GM10266 (cell line): ENCODE measurements around the gene SLC25A31.

Source experiments
- DNase-seq: peaks from one replicate; pipeline ENCODE4 v3.0.0; 2012; ENCODE audit errors: extremely low spot score
- CTCF ChIP-seq: IDR thresholded peaks from 2 replicates; pipeline ENCODE4 v1.5.1; 2012; ENCODE audit warnings: mild to moderate bottlenecking, low read depth; ENCODE audit not compliant: control insufficient read depth, insufficient read depth; ENCODE audit errors: missing control alignments

SLC25A31 gene

DNA sequence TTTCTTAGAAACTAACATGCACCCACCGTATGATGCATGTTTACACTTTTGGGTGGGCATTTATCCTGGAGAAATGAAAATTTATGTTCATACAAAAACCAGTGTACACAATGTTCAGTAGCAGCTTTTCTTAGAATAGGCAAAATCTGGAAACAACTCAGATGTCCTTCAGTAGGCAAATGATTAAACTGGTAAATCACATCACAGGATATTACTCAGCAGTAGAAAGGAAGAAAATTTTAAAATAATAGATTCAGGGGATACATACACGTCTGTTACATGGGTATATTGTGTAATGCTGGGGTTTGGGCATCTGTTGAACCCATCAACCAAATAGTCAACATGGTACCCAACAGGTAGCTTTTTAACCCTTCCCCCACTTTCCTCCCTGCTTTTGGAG is 26.7 kb downstream of the SLC25A31 start:
- no peak for TF ChIP-seq CTCF
- no peak for DNase-seq

- no peak for TF ChIP-seq CTCF
- DNase-seq: no peak
Observed at GRCh38 chr4:127759228-127759820, 29.1 kb downstream of the SLC25A31 start.

DNA sequence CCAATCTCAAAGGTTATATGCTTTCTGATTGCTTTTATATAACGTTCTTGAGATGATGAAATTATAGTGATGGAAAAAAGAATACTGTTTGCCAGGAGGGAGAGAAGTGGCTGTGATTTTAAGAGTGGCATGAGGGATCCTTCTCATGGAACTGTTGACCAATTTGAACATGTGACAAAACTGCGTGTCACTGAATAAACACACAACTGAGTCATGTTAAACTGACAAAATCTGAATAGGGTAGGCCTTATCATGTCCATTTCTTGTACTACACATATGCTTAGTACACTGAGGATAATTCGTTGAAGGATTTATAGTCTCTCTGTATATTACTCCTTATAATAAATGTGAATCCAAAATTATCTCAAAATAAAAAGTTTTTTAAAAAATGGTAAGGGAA is 29.7 kb downstream of the SLC25A31 start:
- DNase-seq: no peak
- TF ChIP-seq CTCF: no peak

GRCh38 chr4:127771535-127772275 is 41.5 kb downstream of the SLC25A31 start:
- DNase-seq: no peak
- no peak for TF ChIP-seq CTCF

DNA sequence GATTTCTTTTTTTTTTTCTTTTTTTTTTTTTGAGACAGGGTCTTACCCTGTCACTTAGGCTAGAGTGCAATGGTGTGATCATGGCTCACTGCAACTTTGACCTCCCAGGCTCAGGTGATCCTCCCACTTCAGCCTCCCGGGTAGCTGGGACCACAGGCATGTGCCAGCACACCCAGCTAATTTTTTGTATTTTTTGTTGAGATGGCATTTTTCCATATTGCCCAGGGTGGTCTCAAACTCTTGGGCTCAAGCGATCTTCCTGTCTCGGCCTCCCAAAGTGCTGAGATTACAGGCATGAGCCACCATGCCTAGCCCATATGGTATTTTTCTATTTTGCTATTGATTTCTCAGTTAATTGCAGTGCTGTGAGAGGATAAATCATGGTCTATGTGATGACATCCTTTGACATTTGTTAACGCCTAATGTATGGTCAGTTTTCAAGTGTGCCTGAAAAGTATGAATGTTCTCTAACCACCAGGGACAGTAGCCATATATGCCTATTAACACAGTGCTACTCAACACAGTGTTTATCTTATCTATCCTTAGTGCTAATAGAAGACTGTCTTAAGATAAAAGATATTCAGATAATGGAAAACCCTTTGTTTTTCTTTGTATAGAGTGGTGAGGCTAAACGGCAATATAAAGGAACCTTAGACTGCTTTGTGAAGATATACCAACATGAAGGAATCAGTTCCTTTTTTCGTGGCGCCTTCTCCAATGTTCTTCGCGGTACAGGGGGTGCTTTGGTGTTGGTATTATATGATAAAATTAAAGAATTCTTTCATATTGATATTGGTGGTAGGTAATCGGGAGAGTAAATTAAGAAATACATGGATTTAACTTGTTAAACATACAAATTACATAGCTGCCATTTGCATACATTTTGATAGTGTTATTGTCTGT is 42.8 kb downstream of the SLC25A31 start:
- no peak for DNase-seq
- no peak for TF ChIP-seq CTCF

DNA sequence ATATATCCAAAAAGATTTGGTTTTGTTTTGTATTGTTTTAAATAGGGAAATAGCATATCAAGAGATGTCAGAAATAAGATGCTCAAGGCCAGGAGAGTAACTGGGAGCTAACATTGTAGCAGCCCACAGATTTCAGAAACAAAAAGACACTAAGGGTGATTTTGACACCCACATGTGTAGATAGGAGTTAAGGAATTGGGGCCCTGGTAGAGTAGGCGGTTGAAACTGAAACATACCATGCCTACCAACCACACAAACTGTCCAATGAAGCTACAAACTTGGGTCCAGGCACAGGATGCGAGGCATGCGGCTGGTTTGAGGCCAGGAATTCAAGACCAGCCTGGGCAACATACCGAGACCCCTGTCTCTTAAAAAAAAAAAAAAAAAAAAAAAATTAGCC is 45.6 kb downstream of the SLC25A31 start:
- TF ChIP-seq CTCF: no peak
- no peak for DNase-seq
